CD4-positive, alpha-beta T cell treated with Interleukin-6 at 100 ng/mL for 8 hours (primary cell): ENCODE measurements around the gene CFAP91.
A peak's percentile ranks its signal among the peaks of the same experiment; 100 is the strongest.

Experiments used
- DNase-seq: peaks from one replicate; pipeline ENCODE4 v3.0.0-alpha.2; 2020; ENCODE audit warnings: mixed read lengths, low spot score

CFAP91 gene

DNA sequence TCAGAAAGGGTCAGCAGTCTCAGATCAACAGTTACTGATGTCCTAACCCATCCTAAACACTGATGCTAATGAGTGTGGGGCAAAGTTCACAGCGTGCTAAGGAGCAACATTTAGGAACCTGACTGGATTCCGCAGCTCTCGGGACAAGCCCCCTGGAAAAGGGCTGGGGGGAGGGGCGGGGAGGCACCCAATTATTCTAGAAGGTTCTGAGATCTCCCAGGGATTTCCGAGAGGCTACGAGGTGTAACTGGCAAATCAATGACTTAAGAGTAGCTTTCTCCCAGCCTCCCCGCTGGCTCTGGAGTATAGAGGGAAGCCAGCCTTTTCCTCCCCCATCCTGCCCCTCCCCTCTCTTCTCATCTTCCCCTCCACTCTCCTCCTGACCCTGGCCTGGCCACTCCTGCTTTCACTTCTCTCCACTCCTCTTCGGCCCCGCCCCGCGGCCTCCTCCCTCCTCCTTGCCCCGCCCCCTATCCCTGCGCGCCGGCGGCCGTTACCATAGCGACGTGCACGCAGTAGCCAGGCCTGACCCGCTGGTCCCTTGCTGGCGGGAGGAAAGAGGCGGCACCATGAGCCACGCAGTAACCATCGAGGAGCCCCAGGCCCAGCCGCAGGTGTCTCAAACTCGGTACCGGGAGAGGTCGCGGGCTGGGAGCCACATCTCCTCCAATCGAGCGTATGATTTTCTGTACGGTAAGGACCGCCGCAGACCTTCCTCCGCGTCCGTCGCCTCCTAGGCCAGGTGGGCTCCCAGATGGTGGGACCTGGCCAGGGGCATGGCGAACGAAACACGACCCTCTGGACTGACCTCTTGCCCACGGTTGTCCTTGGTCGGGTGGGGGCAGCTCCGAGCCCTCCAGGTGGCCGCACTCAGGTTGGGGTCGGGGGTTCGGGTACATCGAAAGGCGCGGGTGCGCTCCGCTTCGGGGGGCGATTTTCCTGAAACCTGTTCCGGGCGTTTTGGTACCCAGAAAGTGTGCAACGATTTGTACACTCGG, at the start of gene CFAP91:
TSS of gene CFAP91 (plus strand) at position 493 of the 998 bp plus-strand sequence. CDS start at position 570, 77 bp downstream.
- peak; percentile 82 for DNase-seq

DNA sequence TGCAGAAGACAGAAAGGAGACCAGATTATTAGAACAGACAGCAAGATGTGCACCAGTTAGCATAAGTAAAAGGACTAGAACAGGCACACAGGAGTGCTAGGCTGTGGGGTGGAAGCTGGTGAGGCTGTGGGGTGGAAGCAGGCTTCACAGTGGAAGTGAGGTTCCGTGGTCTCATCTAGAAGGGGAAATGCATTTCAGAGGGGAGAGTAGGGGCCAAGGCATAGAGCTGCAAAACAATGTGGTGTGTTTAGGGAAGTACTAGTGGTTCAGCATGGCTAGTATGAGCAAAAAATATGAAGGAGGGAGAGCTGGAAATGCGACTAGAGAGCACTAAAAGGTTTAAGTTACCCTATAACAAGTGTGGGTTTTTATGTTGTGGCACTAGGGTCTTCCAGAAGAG, 48.9 kb upstream of the CFAP91 start:
- DNase-seq = no peak

DNA sequence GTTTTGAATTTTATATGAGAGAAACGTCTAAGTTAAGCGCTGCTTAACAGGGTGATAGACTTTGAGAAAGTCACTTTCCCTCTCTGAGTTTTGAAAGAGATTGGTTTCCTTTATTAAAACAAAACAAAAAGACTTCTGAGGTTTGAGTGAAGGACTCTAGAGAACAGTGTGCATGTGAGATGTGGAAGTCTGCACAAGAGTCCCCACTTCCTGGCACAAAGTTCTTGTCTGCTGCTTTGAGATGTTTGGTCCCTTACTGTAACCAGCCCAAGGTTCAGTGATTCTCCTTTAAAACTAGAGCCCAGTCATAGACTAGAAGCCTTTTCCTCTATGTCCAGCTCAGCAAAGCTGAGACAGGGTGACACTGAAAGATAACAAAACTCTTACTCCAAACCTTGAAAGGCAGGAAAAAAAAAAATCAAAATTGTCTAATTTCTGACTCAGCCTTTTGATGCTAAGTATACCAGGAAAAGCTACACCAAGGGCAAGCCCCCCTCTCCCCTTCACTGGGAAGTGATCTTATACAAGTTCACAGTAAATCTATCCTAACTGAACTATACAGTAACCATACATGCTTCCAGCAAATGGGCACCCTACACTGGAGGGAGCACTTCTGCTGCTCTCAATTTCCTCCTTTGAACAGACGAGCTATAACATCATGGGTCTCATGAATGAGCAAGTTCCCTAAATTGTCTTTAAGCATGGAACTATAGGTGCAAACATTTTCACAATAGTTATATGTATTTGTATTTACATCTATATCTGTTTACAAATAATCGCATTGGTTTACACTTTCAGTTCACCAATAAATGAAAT, 44.7 kb upstream of the CFAP91 start:
- DNase-seq = no peak

DNA sequence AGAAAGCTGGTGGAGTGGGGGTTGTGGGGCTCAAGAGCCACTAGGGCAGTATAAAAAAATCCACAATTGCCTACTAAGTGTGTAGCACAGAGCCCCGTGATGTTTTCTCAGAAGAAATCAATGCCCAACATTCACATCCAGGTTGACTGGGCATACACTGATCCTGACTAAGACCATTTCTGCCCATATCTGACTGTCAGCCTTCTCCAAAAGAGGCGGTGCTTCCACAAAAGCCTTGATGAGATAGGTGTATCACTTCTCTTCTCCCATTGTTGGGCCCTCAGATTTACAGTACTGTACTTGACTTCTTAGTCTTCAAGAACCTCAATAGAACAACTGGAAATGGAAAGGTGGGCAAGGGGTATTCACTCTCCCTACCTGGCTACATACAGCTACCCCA, 43.8 kb upstream of the CFAP91 start:
- no peak for DNase-seq

DNA sequence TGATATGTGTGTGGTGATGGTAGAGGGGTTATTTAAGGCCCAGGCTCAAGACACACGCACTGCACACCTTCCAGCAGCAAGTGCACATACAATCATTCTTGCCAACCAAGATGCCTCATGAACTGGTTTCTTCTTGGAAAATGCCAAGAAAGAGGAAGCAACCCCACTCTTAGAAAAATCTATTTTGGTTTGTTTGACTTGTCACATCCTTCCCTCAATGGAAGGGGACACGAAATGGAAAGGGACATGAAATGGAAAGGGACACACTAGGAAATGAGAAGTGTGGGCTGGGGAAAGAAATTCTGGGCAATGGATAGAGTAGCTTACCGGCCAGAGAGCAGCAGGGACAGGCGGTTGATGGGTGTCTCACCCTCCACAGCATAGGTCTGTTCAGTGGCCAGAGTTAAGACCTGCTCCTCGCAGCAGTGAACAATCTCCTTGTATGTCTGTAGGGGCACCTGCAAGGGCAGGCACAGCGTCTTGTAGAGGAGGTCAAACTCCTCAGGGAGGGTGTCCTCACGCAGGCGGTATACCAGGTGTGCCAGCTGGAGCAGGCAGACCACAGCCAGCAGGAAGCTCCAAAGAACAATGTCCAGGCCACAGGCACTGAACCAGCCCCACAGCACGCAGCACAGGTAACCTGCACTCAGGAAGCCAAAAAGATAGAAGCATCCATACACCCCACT, 43.1 kb upstream of the CFAP91 start:
- DNase-seq = no peak

DNA sequence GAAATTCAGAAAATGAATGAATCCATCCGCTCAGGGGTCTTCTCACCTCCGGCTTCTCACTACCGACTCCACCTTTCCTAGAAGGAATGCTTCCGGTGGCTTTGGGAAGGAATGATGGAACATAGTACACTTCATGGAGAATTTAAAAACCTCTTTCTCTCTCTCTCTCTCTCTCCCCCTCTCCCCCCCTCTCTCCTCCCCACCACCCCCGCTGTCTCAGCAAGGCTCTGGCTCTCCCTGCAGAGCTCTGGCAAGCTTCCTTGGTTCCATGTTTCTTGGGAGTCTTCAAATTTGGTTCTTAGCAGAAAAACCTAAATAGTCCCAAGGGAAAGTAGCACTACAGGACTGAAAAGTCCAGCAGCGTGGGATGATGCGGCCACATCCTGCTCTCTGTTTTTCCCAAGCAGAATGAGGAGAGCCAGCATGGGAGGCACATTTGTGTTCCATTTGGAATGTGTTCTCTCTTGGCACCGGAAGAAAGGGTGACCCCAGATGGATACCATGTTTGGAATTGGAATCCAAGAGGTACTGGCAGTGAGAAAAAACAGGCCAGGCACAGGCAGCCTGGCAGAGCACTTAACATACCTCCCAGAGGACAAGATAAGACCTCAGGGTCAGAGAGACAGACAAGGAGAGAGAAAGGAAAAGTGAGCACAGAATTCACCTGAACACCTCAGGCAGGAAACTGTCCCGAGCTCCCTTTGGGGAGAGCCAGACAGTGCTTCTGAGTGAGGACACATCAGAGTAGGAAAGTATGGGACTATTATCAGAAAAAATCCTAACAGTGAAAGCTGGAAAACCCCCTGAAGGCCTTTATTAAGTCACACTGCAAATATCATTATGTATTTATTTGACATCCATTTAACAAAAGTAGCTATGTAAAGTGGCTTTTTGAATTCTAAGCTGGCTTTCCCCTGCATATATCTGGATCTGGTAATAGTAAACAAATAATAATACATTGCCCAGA, 42.1 kb upstream of the CFAP91 start, which contains the start of gene POPDC2:
TSS of gene POPDC2 (minus strand) at position 116 of the 967 bp plus-strand sequence. CDS start 166 bp downstream, outside the sequence.
- DNase-seq = no peak

DNA sequence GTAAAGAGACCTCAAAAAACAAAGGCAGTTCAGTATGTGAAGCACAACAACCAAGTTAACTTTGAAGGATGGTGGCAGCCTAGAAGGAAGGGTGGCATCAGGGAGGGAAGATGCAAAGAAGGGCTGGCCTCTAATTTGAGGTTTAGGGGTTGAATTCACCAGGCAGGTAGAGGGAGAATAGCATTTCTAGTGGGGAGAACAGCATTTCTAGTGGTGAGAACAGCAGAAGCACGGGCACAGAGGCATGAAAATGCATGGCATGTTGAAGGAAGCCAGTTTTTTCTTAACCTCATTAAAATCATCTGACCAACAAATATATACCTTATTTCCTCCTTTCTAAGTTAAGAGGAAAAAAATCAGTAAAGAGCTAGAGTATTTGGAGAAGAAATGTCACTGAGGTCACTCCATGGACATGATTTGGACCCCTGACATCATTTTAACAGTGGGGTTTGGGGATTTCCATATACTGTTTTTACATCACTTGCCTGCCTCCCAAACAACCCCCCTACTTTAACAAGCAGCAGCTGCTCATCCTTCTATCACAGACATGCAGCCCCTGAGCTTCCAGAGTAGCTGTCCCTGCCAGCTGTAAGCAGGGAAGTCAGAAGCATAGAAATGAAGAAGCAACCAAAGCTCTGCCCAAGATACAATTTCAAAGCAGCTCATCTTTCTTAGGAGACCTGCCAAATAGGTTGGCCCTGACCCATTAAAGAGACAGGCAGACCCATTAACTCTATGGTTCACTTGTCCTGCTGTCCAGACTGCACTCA, 40.0 kb upstream of the CFAP91 start:
- DNase-seq = no peak

DNA sequence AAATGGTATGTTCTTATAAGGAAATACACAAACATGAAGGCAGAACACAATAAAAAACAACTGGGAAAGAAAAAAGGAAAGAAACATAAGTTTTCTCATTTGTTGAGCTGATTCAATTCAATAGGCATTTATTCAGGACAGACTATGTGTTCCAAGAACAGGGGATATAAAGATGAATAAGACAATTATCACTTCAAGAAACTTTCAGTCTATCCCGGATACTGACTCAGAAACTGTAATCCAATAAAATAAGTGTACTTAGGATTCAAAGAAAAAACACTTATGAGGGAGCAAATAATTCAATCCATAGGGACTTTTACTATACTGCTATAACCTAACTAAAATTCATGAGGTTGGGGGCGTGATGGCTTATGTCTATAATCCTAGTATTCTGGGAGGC, 38.9 kb upstream of the CFAP91 start:
- DNase-seq = no peak

DNA sequence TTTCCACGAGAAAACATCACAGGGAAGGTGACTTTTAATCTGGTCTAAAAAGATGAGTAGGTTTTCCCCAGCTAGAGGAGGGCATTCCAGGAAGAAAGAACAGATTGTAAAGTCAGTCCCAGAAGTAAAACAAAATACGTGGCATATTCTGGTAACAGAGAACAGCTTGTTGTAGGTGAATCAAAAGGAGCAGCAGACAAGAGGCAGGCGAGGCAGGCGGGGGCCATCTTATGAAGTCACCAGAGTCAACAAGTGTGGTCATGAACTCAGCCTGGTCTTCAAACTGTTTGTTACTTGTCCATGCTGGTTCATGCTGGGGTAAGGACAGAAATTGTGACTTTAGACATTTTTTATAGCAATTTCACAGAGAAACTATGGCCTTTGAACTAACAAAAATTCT, 38.5 kb upstream of the CFAP91 start:
- DNase-seq = no peak

DNA sequence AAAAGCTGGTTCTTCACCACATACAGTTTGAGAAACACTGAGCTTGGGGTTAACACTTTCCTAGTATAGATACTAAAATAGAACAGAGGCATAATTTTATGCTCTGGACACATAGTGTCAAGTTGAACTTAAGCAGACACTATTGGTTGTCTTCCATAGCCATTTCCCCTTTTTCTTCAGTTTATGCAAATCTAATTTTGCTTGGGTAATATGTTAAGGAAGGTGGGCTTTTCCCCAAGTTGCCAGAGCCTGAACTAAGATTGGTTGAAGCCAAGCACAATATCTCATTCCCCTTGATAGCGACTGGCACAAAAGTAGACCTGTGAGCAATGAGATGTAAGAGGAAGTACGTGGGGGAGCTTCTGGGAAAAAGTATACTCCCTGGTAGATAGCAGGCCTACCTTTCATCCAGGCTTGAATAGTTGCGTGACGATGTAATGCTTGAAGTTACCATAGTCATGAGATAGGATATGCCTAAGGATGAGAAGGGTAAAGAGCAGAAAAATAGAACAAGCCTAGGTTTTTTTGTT, 37.9 kb upstream of the CFAP91 start:
- DNase-seq = no peak

DNA sequence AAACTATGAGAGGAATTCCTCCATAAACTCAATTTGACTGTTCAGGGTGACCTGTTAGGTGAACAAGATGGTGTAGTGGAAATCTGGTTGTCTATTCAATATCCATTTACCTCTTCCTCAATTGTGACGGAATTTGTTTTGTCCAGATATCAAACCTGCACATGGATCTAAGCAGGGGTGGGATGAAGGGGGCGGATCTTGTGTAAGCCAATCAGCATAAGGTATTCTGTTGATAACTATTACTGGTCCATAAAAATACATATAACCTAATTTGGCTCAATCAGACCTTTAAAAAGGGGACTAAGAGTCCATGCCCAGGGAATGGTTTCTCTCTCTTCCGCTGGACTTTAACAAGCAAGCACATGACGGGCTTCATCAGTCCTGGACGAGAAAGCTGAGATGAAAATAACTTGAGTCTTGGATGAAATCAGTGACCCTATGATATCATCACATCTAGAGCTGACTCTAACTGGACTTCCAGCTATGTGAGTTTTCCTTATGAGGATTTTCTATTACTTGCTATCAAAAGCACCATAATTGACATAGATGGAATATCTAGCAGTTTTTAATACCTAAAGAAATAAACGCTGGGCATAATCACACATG, 36.8 kb upstream of the CFAP91 start:
- DNase-seq = no peak

DNA sequence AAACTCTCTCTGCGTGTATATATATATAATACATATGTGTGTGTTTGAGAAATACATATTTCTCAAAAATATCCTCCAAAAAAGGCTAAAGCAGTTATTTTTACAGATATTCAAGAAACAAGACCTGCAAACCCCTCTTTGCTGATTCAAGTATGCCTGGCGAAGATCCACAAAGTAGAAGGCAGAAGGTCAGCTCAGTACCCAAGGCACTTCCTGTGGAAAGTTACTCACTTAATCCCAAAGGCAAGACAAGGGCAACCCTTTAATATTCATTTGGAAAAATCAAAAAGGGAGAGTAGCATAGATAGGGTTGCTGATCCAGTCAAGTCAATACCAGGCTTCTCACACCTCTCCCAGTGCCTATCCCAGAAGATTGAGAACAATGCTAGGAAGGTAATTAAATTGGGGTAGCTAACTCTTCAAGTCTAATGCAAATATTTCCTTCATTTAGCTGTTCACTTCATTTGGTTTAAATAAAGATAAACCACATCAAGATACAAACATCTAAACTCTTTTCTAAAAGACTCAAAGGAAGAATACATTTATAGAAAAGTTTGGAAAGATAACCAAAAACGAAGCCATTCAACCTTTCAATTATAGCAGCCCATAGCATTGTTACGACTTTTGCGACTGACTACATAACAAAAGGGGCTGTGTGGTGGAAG, 32.8 kb upstream of the CFAP91 start:
- no peak for DNase-seq

DNA sequence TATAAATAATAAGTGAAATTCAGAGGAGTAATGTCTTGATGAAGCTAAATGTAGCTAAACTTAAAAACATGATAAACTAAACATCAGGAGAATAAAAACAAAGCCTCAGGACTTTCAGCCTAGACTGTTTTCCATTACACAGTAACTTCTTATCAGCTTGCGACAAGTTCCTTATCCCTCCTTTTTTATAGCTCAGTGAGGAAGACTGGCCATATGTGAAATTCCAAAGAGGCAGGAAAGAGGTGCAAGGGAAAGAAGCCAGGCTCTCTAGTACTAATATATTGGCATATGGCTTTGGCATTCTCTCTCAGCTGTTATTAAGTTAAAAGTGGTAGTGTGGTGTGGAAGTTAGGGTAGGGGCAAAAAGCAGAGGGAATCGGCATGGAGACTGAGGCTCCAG, 30.0 kb upstream of the CFAP91 start:
- DNase-seq = no peak

DNA sequence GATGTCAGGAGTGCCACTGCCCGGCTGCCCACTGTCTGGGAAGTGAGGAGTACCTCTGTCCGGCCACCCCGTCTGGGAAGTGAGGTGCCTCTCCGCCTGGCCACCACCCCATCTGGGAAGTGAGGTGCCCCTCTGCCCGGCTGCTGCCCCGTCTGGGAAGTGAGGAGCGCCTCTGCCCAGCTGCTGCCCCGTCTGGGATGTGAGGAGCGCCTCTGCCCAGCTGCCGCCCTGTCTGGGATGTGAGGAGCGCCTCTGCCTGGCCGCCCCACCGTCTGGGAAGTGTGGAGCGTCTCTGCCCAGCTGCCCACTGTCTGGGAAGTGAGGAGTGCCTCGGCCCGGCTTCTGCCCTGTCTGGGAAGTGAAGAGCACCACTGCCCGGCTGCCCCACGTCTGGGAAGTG, 28.9 kb upstream of the CFAP91 start:
- DNase-seq = no peak

DNA sequence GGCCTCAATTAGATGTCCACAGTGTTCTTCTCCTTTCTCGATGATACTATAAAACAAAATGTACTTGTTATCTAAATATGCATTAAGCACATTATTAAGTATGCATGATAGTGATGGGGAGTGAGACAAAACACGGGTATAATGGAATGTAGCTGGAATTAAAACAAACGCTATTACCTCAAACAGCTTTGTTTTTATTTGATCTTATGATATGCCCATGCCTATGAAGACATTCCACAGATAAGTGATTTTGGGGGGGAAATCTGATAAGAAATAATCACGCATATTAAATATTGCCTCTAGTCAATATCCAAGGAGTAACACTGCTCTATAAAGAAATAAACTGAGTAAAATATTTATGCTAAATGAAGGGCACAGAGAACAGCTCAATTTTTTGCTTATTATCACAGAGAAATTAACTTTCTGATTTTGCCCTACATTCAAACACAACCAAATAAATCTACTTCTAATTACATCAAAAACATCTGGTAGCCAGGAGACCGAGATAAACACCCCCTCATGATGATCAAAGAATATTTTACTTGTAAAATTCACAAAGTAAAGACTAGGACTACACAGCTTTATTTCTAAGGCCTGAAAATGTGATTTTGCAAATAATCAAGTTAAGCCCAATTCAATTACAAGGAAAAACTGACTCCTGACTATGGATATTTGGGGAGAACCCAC, 27.5 kb upstream of the CFAP91 start:
- DNase-seq = no peak

DNA sequence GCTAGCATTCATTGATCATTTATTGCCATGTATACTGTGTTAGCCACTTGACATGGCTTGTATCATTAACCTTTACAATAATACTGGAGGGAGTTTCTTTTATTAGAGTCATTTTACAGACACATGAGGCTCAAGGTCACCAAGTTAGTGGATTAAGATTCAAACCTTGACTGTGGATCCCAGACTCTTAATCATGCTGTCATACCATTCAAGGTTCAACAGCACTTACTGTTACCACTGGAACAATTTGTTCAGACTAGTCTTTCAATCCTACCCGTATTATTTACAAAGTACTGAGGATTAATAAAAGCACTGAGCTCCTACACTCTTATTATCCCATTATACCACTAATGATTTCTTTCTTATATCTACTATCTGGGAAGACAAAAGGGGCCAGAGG, 26.8 kb upstream of the CFAP91 start:
- DNase-seq = no peak

DNA sequence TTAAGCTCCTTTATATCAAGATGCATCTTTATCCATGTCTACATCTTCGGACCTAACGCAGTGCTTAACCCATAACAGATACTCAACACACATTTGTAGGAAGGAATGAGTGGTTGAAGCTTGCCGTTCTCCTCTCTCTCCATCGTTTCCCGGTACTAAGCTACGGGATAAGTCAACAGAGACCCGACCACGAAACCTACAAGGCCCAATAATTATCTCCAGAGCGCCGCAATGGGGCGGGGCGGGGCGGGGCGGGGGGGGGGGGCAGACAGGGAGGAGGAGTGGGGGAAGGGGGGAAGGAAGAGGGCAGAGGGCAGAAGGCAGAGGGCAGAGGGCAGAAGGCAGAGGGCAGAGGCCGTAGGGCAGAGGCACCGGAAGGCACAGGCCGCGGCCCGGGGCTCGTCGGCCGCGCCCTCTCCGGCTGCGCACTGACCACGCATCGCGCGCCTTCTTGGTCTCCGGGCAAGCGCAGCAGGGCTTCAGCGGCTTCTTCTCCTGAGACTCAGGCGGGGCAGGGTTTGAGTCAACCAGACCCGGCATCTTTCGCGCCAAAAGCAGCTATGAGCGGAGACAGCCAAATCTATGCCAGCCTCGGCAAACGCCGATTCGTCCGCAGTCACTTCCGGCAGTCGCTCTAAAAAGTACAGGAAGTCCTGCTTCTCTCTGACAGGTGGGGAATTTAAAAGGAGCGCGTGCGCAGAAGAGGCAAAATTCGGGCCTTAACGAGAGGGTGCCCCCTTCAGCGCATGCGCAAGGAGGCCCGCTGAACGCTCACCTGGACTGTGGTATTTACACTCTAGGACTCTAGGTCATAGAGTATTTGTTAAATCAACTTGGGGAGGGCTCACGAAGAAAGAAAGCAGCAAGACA, 25.8 kb upstream of the CFAP91 start, which contains the start of gene COX17:
TSS of gene COX17 (minus strand) at position 636 of the 870 bp plus-strand sequence. CDS start at position 540, 96 bp downstream.
- peak; percentile 98 for DNase-seq
